GM21381 (cell line): Measurements from ENCODE around the gene SFT2D3.

ENCODE experiments used
- ATAC-seq: cut with Tn5 transposase; IDR thresholded peaks from one replicate; pipeline ENCODE4 v1.9.1; 2021; ENCODE audit warnings: mild to moderate bottlenecking, moderate library complexity; ENCODE audit not compliant: unreplicated experiment

The SFT2D3 gene, protein sequence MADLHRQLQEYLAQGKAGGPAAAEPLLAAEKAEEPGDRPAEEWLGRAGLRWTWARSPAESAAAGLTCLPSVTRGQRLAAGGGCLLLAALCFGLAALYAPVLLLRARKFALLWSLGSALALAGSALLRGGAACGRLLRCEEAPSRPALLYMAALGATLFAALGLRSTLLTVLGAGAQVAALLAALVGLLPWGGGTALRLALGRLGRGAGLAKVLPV

DNA sequence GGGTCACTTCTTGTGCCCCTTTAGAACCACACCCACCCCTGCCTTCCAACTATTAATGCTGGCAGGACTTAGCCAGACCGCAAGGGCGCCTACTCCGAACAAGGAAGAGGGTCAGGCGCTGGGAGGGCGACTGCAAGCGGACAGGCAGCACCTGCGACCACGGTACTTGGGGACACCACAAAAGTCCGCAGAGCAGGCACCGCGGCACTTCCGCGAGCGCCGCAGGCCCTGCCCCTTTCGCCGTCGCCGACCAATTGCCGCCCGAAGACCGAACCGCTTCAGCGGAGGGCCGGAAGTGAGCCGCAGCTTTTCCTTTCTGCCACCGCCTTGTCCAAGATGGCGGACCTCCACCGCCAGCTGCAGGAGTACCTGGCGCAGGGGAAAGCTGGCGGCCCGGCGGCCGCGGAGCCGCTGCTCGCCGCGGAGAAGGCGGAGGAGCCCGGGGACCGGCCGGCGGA, at the start of gene SFT2D3:
Gene SFT2D3 (plus strand): TSS at position 305 of the 458 bp plus-strand sequence. CDS start 32 bp downstream, at position 337.
- peak; percentile 57 for ATAC-seq

DNA sequence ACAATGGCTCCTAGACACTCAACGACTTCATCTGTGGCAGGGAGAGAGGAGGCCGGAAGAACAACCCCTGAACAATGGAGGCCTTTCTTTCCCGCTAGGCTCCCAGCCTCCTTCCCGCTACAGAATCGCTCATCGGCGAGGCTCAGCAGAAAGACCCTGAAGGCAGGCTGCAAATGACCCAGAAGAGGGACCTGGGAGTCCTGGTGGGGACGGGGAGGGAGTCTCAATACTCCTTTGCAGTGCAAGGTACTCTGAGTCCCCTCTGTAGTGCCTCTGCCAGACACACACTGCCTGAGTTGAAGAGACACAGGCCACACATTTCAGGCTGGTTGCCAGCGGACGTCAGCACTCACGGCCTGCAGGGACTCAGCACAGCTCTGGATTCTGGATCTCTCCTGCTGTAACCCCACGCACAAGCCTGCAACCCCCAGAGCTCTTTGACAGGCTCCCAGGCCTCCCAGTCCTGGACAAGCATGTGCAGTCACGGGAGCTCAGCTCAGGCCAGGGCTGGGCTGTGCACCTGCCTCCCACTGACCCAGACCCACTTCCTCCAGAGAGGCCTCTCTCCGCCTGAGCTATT, 49.2 kb upstream of the SFT2D3 start:
- no peak for ATAC-seq

DNA sequence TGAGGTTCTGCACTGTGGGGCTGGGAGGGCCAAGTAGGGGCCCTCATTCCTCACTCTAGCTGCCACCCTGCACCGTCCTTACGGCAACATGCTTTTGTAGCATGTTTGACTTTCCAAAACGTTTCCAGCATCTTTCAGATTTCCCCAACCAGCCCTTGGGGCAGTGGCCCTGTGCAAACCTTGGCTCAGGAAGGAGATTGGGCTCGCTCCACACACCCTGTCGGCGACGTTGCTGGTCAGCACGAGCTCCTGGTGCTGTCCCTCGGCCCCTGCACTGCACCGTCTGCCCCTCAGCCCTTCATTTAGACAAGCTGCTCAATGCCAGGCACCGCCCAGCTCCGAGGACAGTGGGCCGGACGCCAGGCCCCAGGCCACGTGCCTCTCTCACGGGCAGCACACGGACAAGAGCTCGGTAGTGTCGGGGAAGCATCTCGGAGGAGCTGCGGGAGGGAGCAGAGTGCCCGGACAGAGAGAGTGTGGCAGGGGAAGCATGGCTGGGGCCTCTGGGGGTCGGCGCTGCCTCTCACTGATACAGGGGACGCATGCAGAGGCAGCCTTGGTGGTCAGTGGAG, 48.4 kb upstream of the SFT2D3 start:
- ATAC-seq = no peak

DNA sequence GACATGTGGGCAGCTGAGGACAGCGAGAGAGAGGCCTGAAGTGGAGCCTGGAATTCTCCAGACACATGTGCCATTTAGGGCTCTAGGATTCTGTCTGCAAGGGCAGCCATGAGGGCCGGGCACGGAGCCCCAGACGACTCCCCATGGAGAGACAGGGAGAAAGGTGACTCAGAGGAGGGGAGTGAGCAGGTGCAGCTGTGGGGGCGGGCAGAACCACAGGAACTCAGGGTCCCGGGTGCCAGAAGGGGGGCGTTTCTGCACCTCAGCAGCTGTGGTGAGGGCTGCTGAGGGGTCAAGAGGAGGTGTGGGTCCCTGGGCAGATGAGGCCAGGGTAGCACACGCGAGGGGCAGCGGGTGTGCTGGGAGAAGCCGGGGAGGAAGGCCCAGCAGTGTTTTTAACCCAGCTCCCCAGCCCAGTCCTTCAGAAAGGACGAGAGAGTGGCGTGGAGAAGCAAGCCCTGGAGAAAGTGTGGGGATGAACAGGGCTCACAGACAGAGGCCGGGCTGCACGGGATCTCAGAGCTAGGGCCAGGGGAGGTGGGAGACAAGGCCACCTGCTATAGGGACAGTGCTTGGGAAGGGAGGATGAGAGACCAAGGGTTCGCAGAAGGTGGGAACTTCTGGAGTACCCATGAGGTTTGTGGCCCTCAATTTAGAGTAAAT, 47.7 kb upstream of the SFT2D3 start:
- no peak for ATAC-seq

DNA sequence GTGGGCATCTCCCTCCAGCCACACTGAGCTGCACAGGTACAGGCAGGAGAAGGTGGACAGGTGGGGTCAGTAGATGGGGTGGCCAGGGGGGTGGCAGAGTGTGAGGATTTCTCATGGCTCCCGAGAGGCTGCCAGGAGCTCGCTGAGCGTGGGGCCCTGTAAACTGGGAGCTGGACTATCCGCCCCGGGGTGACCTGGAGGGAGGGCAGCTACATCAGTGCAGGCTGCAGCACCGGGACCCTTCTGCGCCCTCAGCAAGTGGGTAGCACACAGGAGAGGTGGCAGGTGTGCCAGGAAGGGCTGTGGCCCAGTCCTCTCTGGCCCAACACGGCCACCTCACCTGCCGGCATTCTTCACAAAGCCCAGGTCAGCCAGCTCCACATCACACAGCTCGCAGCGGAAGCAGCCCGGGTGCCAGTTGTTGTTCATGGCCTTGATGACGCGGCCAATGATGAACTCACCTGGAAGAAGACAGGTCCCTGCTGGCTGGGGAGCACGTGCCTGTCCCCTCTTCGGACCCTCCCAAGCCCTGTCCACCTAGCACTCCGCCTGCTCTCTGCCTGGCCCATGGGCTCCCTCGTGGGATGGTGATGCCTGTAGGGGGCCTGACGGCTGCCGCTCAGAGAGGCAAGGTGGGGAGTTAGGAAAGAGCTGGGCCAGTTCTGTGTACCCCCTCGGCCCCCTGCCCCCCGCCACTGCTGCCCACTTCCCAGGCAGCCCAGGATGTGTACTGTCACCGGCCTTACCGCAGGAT, 47.0 kb upstream of the SFT2D3 start:
- no peak for ATAC-seq

DNA sequence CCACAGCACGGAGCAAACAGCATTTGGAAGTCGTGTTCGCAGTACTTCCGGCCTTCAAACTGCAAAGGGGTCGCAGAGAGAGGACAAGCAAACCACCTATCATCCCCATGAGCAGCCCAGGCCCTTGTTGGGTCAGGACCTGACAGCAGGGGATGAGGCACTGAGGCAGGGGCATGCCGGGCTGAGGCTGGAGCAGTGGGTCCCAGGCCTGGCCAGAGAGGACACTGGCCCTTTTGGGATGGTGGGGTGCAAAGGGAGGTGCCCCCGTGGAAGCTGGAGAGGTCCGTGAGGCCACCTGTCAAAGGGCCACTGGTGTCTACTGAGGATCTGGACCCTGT, 46.5 kb upstream of the SFT2D3 start:
- ATAC-seq = no peak

DNA sequence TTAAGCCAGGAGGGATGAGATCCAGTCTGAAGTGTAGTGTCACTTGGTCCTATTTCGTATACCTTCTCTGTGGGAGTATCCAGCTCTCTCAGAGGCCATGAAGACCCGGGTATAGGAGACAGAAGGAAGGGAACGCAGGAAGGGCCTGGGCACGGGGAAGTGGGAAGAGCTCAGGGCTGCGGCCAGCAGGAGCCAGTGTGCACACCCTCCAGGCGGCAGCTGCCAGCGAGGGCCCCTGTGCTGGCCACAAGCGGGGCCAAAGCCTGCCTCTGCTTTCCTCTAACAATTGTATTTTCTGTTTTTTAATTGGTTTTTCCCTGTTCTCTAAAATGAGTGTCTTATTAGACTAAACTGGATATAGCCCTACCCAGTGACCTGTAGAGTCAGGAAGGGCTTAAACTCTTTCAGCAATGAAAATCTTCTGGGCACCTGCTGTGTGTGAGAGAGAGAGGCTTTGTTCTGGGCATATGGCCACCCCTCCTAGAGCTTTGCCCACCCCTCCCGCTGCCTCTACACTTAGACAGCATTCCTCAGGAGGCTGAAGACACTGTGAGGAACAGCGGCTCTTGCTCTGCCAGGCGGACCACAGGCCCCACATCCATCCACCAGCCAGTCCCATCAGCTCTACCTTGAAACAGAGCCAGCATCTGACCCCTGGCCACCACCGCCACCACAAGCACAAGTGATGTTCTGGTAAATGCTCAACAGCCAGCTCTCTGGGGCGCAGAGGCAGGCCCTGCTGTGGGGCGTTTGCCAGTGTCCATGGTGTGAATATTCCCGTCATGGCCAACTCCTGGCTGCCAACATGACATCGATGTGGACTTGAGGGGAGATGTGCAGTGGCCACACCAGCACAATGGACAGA, 45.9 kb upstream of the SFT2D3 start:
- ATAC-seq = no peak

DNA sequence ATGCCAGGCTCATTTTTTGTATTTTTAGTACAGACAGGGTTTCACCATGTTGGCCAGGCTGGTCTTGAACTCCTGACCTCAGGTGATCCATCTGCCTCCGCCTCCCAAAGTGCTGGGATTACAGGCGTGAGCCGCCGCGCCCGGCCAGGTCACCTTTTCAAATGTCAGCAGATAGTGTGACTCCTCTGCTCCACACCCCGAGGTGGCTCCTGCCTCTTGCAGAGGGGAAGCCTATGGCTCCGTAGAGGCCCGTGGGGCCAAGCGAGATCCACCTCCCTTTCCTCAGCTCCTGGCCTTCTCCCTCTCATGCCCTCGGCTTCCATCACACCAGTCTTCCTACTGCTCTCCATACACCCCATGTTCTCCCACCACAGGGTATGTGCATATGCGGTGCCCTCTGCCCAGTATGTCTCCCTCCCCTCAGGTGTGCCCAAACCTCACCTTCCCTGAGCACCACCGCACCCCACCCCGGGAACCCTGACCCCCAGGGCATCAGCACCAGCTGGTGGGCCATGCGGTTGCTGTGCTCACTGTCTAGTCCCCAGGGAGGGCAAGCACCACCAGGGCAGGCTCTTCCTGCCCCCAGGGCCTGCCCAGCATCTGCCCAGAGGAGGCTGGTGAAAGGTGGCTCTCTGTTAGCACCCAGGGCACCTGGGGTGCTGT, 44.6 kb upstream of the SFT2D3 start:
- ATAC-seq = no peak

DNA sequence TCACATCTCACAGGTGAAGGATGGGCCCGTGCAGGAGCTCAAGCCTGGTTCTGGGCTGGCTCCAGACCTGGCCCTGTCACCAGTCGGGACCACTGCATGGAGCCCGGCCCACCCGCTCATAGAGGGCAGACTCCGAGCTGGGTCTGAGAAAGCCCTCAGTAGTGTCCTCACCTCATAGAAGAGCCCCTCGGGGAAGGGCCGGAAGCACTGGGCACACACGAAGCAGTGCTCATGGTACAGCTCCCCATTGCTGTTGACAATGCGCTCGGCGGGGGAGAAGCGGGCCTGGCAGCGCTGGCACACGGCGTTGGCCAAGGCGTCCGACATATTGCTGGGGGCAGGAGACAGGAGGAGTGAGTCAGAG, 44.1 kb upstream of the SFT2D3 start:
- no peak for ATAC-seq

DNA sequence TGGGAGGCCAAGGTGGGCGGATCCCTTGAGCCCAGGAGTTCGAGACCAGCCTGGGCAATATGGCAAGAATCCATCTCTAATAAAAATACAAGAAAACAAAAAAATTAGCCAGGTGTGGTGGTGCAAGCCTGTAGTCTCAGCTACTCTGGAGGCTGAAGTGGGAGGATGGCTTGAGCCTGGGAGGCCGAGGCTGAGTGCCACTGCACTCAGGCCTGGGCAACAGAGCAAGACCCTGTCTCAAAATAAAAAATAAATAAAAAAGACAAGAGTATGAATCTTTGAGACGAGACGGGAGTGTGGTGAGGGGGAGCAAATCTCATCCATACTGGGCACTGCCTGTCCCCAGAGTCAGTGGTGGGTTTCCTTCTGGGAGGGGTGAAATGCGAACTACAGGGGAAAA, 43.2 kb upstream of the SFT2D3 start:
- no peak for ATAC-seq

DNA sequence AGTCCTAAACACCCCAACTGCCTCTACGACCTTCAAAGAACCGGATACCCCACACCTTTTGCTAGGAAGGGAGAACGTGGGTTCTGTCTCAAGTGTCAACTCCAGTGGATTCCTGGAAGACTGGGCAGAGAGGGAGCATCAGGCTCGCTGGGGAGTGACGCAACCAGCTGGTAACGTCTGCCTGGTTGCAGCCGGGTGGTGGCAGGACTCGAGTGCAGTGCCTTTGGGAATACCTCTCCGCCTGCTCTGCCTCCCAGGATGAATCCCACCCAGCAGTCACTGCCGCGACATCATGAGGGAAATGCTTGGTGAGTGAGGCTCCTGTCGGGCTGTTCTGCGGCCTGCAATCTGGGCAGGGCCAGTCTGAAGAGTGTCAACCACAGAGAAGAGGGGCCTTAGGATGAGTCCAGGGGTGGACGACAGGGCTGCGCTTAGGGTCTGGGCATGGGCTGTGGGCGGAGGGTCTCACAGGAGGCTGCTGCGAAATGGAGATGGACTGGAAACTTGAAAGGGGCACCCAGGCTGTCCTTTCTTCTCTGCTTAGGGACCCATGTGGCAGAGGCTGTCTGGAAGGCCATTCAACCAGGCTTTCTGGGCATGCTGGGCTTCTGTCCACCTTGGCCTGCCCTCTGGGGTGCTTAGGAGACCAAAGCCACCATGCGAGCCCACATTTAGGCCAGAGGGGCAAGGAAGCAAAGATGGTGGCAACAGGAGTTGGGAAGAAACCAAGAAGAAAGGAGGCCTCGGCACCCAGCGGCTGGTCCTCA, 42.5 kb upstream of the SFT2D3 start:
- ATAC-seq = no peak

DNA sequence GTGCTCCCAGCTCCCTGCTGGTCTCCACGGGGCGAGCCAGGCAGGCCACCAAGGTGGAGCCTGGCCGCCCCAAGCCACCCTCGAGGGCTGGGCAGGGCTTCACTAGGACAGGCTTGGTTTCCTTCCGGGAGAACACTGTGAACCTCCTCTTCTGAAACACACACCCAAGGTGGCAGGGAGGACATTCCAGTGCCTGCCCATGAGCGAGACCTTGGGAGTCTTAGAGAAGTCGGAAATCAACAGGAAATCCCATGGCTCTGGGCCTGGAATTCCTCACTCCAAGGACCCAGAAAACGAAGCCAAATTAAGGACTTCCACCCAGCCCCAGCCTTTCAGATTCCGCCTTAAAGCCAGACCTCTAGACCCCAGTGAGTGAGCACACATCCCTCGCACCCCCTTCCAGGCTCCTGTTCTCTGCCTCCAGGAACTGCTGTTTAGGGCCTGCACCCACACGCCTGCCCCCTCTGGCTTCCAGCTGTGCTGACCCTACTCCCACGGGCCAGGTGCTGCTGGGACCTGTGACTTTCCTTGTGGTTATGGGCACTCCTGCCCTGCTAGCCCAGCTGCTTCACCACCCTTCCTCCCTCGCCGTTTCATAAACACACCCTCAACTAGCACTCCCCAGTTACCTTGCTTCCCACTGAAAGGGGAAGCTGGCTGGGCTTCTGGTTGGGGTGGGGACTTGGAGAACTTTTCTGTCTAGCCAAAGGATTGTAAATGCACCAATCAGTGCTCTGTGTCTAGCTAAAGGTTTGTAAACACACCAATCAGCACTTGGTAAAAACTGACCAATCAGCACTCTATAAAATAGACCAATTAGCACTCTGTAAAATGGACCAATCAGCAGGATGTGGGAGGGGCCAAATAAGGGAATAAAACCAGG, 41.6 kb upstream of the SFT2D3 start:
- ATAC-seq = no peak

DNA sequence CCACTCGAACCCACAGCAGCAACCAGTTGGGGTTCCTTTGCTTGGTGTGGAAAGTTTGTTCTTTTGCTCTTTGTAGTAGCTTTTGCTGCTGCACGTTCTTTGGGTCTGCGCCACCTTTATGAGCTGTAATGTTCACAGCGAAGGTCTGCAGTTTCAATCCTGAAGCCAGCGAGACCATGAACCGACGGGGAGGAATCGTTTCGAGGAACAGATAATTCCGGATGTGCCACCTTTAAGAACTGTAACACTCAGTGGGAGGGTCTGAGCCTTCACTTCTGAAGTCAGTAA, 41.1 kb upstream of the SFT2D3 start:
- ATAC-seq = no peak

DNA sequence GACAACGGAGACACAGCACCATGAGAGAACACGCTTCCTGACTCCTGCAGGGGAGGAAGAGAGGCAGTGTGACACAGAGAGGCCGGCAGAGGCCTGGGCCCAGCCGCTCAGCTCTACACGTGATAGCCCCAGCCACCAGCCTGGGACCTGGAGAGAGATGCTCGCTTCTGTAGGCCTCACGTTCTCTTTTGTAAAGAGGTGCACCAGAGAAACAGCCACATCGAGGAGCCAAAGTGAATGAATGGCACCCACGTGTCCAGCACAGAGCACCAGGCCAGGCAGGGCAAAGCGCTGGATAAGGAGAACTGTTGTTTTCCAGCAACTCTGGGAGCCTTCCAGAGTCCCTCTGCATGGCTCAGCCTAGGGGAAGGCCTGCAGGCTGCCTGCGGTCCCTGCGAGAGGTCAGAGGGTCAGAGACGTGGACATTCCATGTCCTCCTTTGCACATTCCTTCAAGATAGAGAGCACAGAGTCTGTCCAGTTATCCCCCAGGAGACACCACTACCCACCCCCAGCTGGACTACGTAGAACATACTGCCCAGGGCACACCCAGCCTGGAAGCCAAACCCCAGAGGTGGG, 40.1 kb upstream of the SFT2D3 start:
- no peak for ATAC-seq

DNA sequence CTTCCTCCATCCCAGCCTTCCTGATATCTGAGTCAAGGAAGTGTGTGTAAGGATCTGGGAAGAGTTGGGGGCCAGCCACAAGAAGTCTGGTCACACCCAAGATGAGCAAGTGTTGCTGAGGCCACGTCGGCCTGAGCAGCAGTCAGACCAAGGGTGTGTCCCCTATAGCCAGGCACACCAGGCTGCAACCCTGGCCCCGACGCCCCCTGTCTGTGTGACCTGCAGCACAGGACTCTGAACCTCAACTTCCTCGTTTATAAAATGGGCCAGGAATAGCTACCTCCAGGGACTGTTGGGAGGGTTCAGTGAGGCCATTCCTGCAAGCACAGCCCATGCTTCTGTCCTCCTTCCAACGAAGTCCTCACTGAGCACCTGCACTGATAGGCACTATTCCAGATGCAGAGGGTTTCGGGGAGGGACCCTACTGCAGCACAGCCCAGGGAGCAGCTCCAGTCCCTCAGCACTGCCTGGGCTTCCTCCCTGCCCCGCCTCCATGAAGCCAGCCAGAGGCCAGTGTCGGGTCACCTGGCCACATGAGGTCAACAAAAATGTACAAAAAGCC, 39.3 kb upstream of the SFT2D3 start:
- no peak for ATAC-seq

DNA sequence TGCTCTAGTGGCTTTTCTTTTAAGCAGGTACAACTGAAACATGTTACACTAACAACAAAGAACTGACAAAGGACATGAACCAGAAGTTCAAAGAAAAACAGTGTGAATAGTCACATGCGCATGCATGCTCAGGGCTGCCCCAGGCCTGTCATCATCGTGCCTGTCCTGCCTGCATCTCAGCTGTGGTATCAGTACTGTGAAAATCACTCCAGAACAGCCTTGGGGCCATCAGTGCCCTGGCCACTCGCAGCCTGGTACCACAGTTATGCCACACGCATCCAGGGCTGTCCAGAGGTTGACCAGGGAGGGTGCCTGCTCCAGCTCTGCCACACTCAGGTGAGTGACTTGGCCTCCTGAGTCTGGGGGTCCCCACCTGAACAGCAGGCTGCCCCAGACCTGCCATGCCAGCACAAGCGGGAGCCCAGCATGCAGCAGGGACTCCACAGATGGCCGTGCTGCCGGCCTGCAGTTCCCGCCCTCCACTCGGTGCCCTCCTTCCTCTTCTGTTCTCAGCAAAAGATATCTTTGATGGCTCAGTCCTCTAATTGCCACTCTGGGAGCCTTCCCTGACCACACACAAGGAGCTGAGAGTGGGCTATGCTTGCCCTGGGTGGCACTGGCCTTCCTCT, 38.2 kb upstream of the SFT2D3 start:
- ATAC-seq = no peak

DNA sequence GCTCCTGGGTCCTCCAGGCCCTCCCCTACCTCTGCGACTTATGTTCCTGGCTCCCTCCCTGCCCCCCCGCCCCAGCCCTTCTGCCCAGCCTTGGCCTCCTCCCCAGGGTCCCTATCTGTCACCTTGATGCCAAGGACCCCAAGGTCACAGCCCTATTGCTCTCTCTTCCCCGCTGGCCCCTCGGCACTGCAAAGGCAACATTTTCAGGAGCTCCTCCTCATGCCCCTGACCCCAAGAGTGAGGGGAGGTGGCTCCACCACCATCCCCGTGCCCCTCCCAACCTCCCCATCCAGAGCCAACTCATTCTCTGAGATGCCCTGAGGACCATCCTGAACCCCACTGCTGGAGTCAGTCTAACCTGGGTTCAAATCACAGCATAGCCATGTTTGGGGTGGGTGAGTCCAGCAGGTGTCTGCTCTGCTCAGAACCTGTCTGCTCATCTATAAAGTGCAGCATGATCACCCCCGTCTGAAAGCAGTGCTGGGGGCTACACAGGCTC, 37.7 kb upstream of the SFT2D3 start:
- ATAC-seq = no peak
